HCT116 (cell line): ENCODE results near the gene TCF20.

Experiments used
- CEBPB ChIP-seq: IDR thresholded peaks from 2 replicates; pipeline ENCODE4 v1.6.1; 2012; ENCODE audit warnings: low read depth
- EGR1 ChIP-seq: IDR thresholded peaks from 2 replicates; pipeline ENCODE4 v1.6.1; 2012; ENCODE audit warnings: low read depth
- JUND ChIP-seq: IDR thresholded peaks from 2 replicates; pipeline ENCODE4 v1.6.1; 2012
- SIN3A ChIP-seq: IDR thresholded peaks from 2 replicates; pipeline ENCODE4 v1.6.1; 2012; ENCODE audit warnings: low read depth
- SRF ChIP-seq: IDR thresholded peaks from 2 replicates; pipeline ENCODE4 v1.6.1; 2012; ENCODE audit warnings: low read depth
- YY1 ChIP-seq: IDR thresholded peaks from 2 replicates; pipeline ENCODE4 v1.6.1; 2011; ENCODE audit warnings: low read length, low read depth, moderate library complexity, mild to moderate bottlenecking; ENCODE audit not compliant: insufficient replicate concordance; ENCODE audit errors: extremely low read depth
- TF ChIP-seq, protein P1 (sequence below), 3 experiments: fragments of 200-600 bp in 1 of 3; sonication (generic) in 1 of 3; IDR thresholded peaks in 2 of 3; conservative IDR thresholded peaks in 1 of 3; 2 replicates each; pipeline ENCODE4 v1.5.1; 2012 to 2017; ENCODE audit warnings: low read depth in 2 of 3, low read length in 2 of 3, antibody characterized with exemption in 1 of 3, borderline replicate concordance in 1 of 3, control low read depth in 1 of 3, mild to moderate bottlenecking in 1 of 3, mixed read lengths in 1 of 3, mixed run types in 1 of 3, moderate library complexity in 1 of 3; ENCODE audit not compliant: insufficient read depth in 1 of 3

GRCh38 chr22:42318967-42319366 is 48.5 kb upstream of the TCF20 start:
- TF ChIP-seq, protein P1, sequence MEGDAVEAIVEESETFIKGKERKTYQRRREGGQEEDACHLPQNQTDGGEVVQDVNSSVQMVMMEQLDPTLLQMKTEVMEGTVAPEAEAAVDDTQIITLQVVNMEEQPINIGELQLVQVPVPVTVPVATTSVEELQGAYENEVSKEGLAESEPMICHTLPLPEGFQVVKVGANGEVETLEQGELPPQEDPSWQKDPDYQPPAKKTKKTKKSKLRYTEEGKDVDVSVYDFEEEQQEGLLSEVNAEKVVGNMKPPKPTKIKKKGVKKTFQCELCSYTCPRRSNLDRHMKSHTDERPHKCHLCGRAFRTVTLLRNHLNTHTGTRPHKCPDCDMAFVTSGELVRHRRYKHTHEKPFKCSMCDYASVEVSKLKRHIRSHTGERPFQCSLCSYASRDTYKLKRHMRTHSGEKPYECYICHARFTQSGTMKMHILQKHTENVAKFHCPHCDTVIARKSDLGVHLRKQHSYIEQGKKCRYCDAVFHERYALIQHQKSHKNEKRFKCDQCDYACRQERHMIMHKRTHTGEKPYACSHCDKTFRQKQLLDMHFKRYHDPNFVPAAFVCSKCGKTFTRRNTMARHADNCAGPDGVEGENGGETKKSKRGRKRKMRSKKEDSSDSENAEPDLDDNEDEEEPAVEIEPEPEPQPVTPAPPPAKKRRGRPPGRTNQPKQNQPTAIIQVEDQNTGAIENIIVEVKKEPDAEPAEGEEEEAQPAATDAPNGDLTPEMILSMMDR (IDR thresholded peaks at IDR 0.05 in 2 of 3, conservative IDR thresholded peaks at IDR 0.05 in 1 of 3; ENCODE audit: borderline replicate concordance in 1 of 3, insufficient read depth in 1 of 3, low read depth in 2 of 3, low read length in 2 of 3) = no peak
- TF ChIP-seq SIN3A (no peak), CEBPB (no peak), YY1 (no peak), SRF (no peak), EGR1 (no peak), JUND (no peak)
